BJ (cell line): Measurements from ENCODE around the gene HCN4. TPM values are rescaled to one million over a fixed set of nuclear protein-coding genes. Genes with fewer than 3 reads are reported as not detected.
"Not testable (repeated sequence)": the region's sequence is repeated elsewhere in the genome, so short reads cannot be mapped to it uniquely, and the experiment has no call there.

ENCODE experiments used
- CTCF ChIA-PET: fragments of 350-600 bp; formaldehyde crosslinking; extraction: SDS; loops from one replicate; lab custom pipeline; 2021; ENCODE audit warnings: antibody characterized with exemption, inconsistent platforms; lab: Yijun Ruan, JAX
- POLR2A ChIA-PET: fragments of 300-600 bp; sonication (Branson Sonifier 250); formaldehyde crosslinking; extraction: SDS; loops from one replicate; lab custom pipeline; 2021; ENCODE audit warnings: antibody characterized with exemption; lab: Charles Lee
- DNase-seq: peaks from one replicate; pipeline ENCODE4 v3.0.0-alpha.2; 2011; ENCODE audit warnings: low read depth
- H3K27me3 ChIP-seq: 2 replicates; pipeline ENCODE4 v1.6.0; 2011; ENCODE audit warnings: low read length; ENCODE audit not compliant: control insufficient read depth, insufficient read depth
- H3K36me3 ChIP-seq: 2 replicates; pipeline ENCODE4 v1.5.1; 2011; ENCODE audit warnings: low read length; ENCODE audit not compliant: control insufficient read depth, insufficient read depth
- H3K4me3 ChIP-seq: 2 replicates; pipeline ENCODE4 v1.5.1; 2011; ENCODE audit warnings: low read depth, mild to moderate bottlenecking, control low read depth, low read length
- CTCF ChIP-seq: IDR thresholded peaks from 2 replicates; pipeline ENCODE4 v1.5.1; 2011; ENCODE audit warnings: low read depth, mild to moderate bottlenecking, control low read depth, inconsistent platforms, low read length, moderate library complexity; ENCODE audit not compliant: insufficient read depth
- polyA minus RNA-seq: library from RNA; depleted of rRNA, polyadenylated mRNA; stranded (reverse); fragments of >200 nt; gene quantifications from 2 replicates; pipeline ENCODE4 v1.2.3, GENCODE V29; 2011; rRNA and poly(A)+ RNA removed
- polyA plus RNA-seq: library from polyadenylated mRNA; depleted of rRNA; stranded (reverse); fragments of >200 nt; gene quantifications from 2 replicates; pipeline ENCODE4 v1.2.3, GENCODE V29; 2011; rRNA removed

HCN4 gene
- polyA plus RNA-seq, result not detected in 2 replicates
- polyA minus RNA-seq, result not detected in 2 replicates

- peaks cover 42% of the 10 kb centered on the region for H3K27me3 ChIP-seq
- POLR2A ChIA-PET, result interaction anchor here (0.6 kb wide), 1 partner anchor 122 kb away, joined by 4 read pairs; no protein-coding TSS in a partner anchor
- CTCF ChIA-PET, result no interaction called here
- H3K36me3 ChIP-seq, result no peaks in the 10 kb centered on the region
- no peak for TF ChIP-seq CTCF
- DNase-seq, result no peak
- H3K4me3 ChIP-seq, result no peak within 1 kb of the TSS
These were observed at the start of gene HCN4 for GRCh38 chr15:73368301-73369136. TSS of gene HCN4 (minus strand) at chr15:73368958. CDS start at chr15:73368270, 688 bp downstream.

- H3K27me3 ChIP-seq, result no peaks in the 10 kb centered on the region
- TF ChIP-seq CTCF, result no peak
- POLR2A ChIA-PET, result no interaction called here
- no peaks in the 10 kb centered on the region for H3K36me3 ChIP-seq
- H3K4me3 ChIP-seq, result no peak overlapping the region
- CTCF ChIA-PET, result no interaction called here
- DNase-seq, result no peak
These were observed 46.1 kb upstream of the HCN4 start for GRCh38 chr15:73414876-73415275.

- H3K36me3 ChIP-seq, result no peaks in the 10 kb centered on the region
- ChIA-PET POLR2A (no interaction called here), CTCF (no interaction called here)
- no peak overlapping the region for H3K4me3 ChIP-seq
- DNase-seq, result no peak
- no peak for TF ChIP-seq CTCF
- H3K27me3 ChIP-seq, result no peaks in the 10 kb centered on the region
These were observed 34.4 kb upstream of the HCN4 start for GRCh38 chr15:73403171-73403570.

GRCh38 chr15:73400222-73400621 lies 31.5 kb upstream of the HCN4 start:
- H3K27me3 ChIP-seq, POLR2A ChIA-PET, CTCF ChIA-PET, H3K36me3 ChIP-seq, H3K4me3 ChIP-seq, DNase-seq: not testable (repeated sequence)

- ChIA-PET CTCF (no interaction called here), POLR2A (no interaction called here)
- H3K36me3 ChIP-seq, result no peaks in the 10 kb centered on the region
- TF ChIP-seq CTCF, result no peak
- H3K4me3 ChIP-seq, result no peak overlapping the region
- no peaks in the 10 kb centered on the region for H3K27me3 ChIP-seq
- DNase-seq, result no peak
These were observed 30.1 kb upstream of the HCN4 start for GRCh38 chr15:73398861-73399260.
